ENCODE data around the gene PI4K2A.

Gene PI4K2A

DNA sequence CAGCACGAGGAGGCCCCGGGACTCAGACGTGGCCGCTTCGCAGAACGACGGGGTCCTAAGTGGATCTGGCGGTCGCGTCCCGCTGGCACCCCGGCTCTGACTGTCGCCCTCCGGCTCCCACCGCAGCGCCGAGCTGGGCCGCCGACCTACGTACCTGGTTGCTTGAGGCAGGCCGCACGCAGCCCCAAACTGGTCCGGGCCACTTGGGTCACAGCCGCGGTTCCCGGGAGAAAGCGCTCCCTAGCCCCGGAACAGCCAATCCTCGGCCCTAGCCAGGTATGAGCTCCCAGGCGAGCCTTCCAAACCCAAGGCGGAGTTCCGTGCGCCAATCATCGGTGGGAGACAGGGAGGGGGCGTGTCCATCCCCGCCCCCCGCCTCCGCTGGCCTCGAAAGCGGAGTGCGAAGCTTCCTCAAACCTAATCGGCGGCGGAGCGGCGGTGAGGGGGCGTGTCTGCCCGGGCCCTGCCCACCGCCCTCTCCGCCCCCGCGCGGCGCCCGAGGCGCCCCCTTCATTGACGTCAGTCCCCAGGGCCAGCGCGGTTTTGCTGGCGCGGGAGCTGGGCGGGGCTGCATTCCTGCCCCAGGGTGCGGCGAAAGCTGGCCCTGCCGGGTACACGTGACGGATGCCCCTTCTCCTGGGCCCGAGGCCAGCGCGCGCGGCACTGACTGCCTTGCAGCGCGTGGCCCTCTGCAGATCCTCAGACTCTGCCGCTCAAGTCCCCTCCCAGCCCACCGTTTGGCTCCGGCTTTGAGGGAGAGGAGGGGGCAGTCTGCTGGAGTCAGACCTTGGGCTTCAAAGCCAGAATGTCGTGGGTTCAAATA, 46.7 kb downstream of the PI4K2A start, which contains the start of gene AVPI1:
Gene AVPI1 (minus strand): TSS at position 280 of the 823 bp plus-strand sequence. CDS start 7,336 bp downstream, outside the sequence.
- H4K8ac ChIP-seq (ENCODE audit: low read depth, low read length): peak within 1 kb of the TSS; percentile 74
- H2BK12ac ChIP-seq (ENCODE audit: low read length): peak within 1 kb of the TSS; percentile 36
- H3K4ac ChIP-seq (ENCODE audit: low read length): no peak within 1 kb of the TSS
- H3K14ac ChIP-seq (ENCODE audit: low read length): no peak within 1 kb of the TSS
- peak within 1 kb of the TSS; percentile 81 for H3K23ac ChIP-seq (ENCODE audit: low read depth, low read length, poor library complexity)
- no peak within 1 kb of the TSS for H4K91ac ChIP-seq (ENCODE audit: low read depth, low read length, poor library complexity)
- H3K9me3 ChIP-seq (replicated peaks in 1 of 2; ENCODE audit: control insufficient read depth in 2 of 2, insufficient read depth in 1 of 2, low read depth in 1 of 2, low read length in 2 of 2): no peaks in the 10 kb centered on the region
- peak; percentile 97 for DNase-seq (ENCODE audit: low spot score)
- peak within 1 kb of the TSS; percentile 92 for H3K9ac ChIP-seq (ENCODE audit: low read depth, low read length, poor library complexity)
- no peaks in the 10 kb centered on the region for H3K79me1 ChIP-seq (ENCODE audit: low read depth, low read length)
- no peak within 1 kb of the TSS for H2AK5ac ChIP-seq (ENCODE audit: low read depth, low read length)
- peak within 1 kb of the TSS; percentile 68 to 96 for H3K4me3 ChIP-seq (ENCODE audit: low read length in 2 of 2)
- no peak within 1 kb of the TSS for H2BK5ac ChIP-seq (ENCODE audit: low read length)
- peak within 1 kb of the TSS; percentile 94 for H3K18ac ChIP-seq (ENCODE audit: low read length)
- H3K36me3 ChIP-seq (replicated peaks in 1 of 2; ENCODE audit: control insufficient read depth in 2 of 2, insufficient read depth in 2 of 2, low read length in 2 of 2): no peaks in the 10 kb centered on the region
- H3K27me3 ChIP-seq (ENCODE audit: control insufficient read depth in 3 of 3, insufficient read depth in 3 of 3, low read depth in 1 of 3, low read length in 3 of 3): no peaks in the 10 kb centered on the region
- no peak within 1 kb of the TSS for H2BK120ac ChIP-seq (ENCODE audit: low read depth, low read length)
- H2BK15ac ChIP-seq (ENCODE audit: low read length): peak within 1 kb of the TSS; percentile 34
- H3K4me2 ChIP-seq (ENCODE audit: insufficient read depth, low read length, poor library complexity, severe bottlenecking): peak within 1 kb of the TSS; percentile 90
- peaks cover 8 to 10% of the 10 kb centered on the region in 2 donors for H3K4me1 ChIP-seq (ENCODE audit: control insufficient read depth in 2 of 2, insufficient read depth in 1 of 2, low read depth in 1 of 2, low read length in 2 of 2)
- H2AFZ ChIP-seq (ENCODE audit: low read length): peak within 1 kb of the TSS; percentile 100
- H3K27ac ChIP-seq (replicated peaks; ENCODE audit: low read length): peak within 1 kb of the TSS; percentile 59
- no CpG with 5 or more reads among the region's 78 CpGs for WGBS, 2 donors (ENCODE audit: extremely low coverage in 2 of 2, insufficient read length in 2 of 2, insufficient replicate concordance in 1 of 2)

DNA sequence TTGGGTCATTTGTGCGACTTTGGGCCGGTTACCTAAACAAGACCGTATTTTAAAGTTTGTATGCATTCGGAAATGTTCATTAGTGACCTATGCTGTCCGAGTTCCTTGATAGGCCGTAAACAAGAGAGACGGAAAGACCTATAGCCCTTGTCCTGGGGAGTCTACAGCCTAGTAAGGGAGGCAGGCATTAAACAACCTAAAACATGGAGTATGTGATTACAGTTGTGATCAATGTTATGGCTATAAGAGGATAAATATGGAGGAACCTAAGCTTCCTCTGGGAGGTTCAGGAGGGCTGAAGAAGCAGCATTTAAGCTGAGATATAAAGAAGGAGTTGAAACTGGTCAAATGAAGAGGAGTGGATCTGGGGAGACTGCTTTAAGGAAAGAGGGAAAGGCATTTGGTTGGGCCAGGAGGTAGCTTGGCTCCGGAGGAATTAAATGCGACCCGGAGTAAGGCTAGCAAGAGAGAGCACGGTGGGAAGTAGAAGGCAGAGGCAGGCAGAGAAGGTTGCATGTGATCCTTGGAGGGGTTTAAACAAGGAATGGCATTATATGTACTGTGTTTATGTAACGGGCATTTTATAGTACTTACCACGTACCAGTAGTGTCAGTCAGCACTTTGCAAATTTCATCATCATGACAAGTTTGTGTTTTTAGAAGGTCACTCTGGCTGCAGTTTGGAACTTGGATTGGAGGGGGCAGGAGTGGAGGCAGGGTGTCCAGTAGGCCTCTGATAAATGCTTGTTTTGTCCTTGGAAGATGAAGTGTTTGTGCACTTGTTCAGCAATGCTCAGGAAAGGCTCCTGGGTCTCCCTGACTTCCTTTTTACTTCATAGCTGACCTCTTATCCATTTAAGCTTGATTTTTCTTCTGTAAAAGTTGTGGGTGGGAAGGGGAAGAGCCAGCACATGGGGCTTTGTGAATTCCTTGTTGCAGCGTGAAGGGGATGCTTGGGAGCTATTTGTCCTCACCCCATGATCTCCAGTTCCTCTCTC, 47.6 kb downstream of the PI4K2A start:
- H3K4me2 ChIP-seq (ENCODE audit: insufficient read depth, low read length, poor library complexity, severe bottlenecking): peak overlapping the region; percentile 52
- no peaks in the 10 kb centered on the region for H3K27me3 ChIP-seq (ENCODE audit: control insufficient read depth in 3 of 3, insufficient read depth in 3 of 3, low read depth in 1 of 3, low read length in 3 of 3)
- H3K14ac ChIP-seq (ENCODE audit: low read length): no peak overlapping the region
- peak overlapping the region; percentile 100 for H2AFZ ChIP-seq (ENCODE audit: low read length)
- H2AK5ac ChIP-seq (ENCODE audit: low read depth, low read length): no peak overlapping the region
- H2BK12ac ChIP-seq (ENCODE audit: low read length): no peak overlapping the region
- H4K8ac ChIP-seq (ENCODE audit: low read depth, low read length): peak overlapping the region; percentile 74
- no peak overlapping the region for H4K91ac ChIP-seq (ENCODE audit: low read depth, low read length, poor library complexity)
- H3K23ac ChIP-seq (ENCODE audit: low read depth, low read length, poor library complexity): no peak overlapping the region
- H3K9ac ChIP-seq (ENCODE audit: low read depth, low read length, poor library complexity): no peak overlapping the region
- peak overlapping the region; percentile 69 for H3K18ac ChIP-seq (ENCODE audit: low read length)
- H2BK5ac ChIP-seq (ENCODE audit: low read length): no peak overlapping the region
- no peak overlapping the region for H2BK15ac ChIP-seq (ENCODE audit: low read length)
- peak overlapping the region in 1 of 2 donors; percentile 68 for H3K4me3 ChIP-seq (ENCODE audit: low read length in 2 of 2)
- peaks cover 8 to 10% of the 10 kb centered on the region in 2 donors for H3K4me1 ChIP-seq (ENCODE audit: control insufficient read depth in 2 of 2, insufficient read depth in 1 of 2, low read depth in 1 of 2, low read length in 2 of 2)
- WGBS, 2 donors (ENCODE audit: extremely low coverage in 2 of 2, insufficient read length in 2 of 2, insufficient replicate concordance in 1 of 2): no CpG with 5 or more reads among the region's 14 CpGs
- no peak overlapping the region for H3K4ac ChIP-seq (ENCODE audit: low read length)
- H3K36me3 ChIP-seq (replicated peaks in 1 of 2; ENCODE audit: control insufficient read depth in 2 of 2, insufficient read depth in 2 of 2, low read length in 2 of 2): no peaks in the 10 kb centered on the region
- H3K27ac ChIP-seq (replicated peaks; ENCODE audit: low read length): peak overlapping the region; percentile 59
- H3K79me1 ChIP-seq (ENCODE audit: low read depth, low read length): no peaks in the 10 kb centered on the region
- no peaks in the 10 kb centered on the region for H3K9me3 ChIP-seq (replicated peaks in 1 of 2; ENCODE audit: control insufficient read depth in 2 of 2, insufficient read depth in 1 of 2, low read depth in 1 of 2, low read length in 2 of 2)
- no peak overlapping the region for H2BK120ac ChIP-seq (ENCODE audit: low read depth, low read length)
- DNase-seq (ENCODE audit: low spot score): no peak

- peaks cover 7 to 10% of the 10 kb centered on the region in 2 donors for H3K4me1 ChIP-seq (ENCODE audit: control insufficient read depth in 2 of 2, insufficient read depth in 1 of 2, low read depth in 1 of 2, low read length in 2 of 2)
- no peak overlapping the region for H2BK120ac ChIP-seq (ENCODE audit: low read depth, low read length)
- H3K79me1 ChIP-seq (ENCODE audit: low read depth, low read length): no peaks in the 10 kb centered on the region
- no peak overlapping the region for H2BK12ac ChIP-seq (ENCODE audit: low read length)
- no peaks in the 10 kb centered on the region for H3K36me3 ChIP-seq (replicated peaks in 1 of 2; ENCODE audit: control insufficient read depth in 2 of 2, insufficient read depth in 2 of 2, low read length in 2 of 2)
- DNase-seq (ENCODE audit: low spot score): no peak
- no peak overlapping the region for H3K4me3 ChIP-seq (ENCODE audit: low read length in 2 of 2)
- no peaks in the 10 kb centered on the region for H3K27me3 ChIP-seq (ENCODE audit: control insufficient read depth in 3 of 3, insufficient read depth in 3 of 3, low read depth in 1 of 3, low read length in 3 of 3)
- H3K23ac ChIP-seq (ENCODE audit: low read depth, low read length, poor library complexity): no peak overlapping the region
- no peaks in the 10 kb centered on the region for H3K9me3 ChIP-seq (replicated peaks in 1 of 2; ENCODE audit: control insufficient read depth in 2 of 2, insufficient read depth in 1 of 2, low read depth in 1 of 2, low read length in 2 of 2)
- H3K4ac ChIP-seq (ENCODE audit: low read length): no peak overlapping the region
- H2BK5ac ChIP-seq (ENCODE audit: low read length): no peak overlapping the region
- WGBS, 2 donors (ENCODE audit: extremely low coverage in 2 of 2, insufficient read length in 2 of 2, insufficient replicate concordance in 1 of 2): no CpG with 5 or more reads among the region's 5 CpGs
- no peak overlapping the region for H4K91ac ChIP-seq (ENCODE audit: low read depth, low read length, poor library complexity)
- H2BK15ac ChIP-seq (ENCODE audit: low read length): peak overlapping the region; percentile 30
- H3K9ac ChIP-seq (ENCODE audit: low read depth, low read length, poor library complexity): no peak overlapping the region
- no peak overlapping the region for H3K18ac ChIP-seq (ENCODE audit: low read length)
- no peak overlapping the region for H3K27ac ChIP-seq (replicated peaks; ENCODE audit: low read length)
- H3K4me2 ChIP-seq (ENCODE audit: insufficient read depth, low read length, poor library complexity, severe bottlenecking): no peak overlapping the region
- no peak overlapping the region for H2AK5ac ChIP-seq (ENCODE audit: low read depth, low read length)
- no peak overlapping the region for H3K14ac ChIP-seq (ENCODE audit: low read length)
- peak overlapping the region; percentile 4 for H2AFZ ChIP-seq (ENCODE audit: low read length)
- H4K8ac ChIP-seq (ENCODE audit: low read depth, low read length): no peak overlapping the region
These were observed 49.1 kb downstream of the PI4K2A start for GRCh38 chr10:97689559-97690020.

Data from neuronal stem cell (in vitro differentiated cells).